ENCODE measurements around the gene RAC3. TPM values are rescaled to one million over a fixed set of nuclear protein-coding genes. Genes with fewer than 3 reads are reported as not detected.
A peak's percentile ranks its signal among the peaks of the same experiment; 100 is the strongest.
"Not testable (repeated sequence)": the region's sequence is repeated elsewhere in the genome, so short reads cannot be mapped to it uniquely, and the experiment has no call there.

The RAC3 gene
- total RNA-seq, 1 experiment from 2014 or later = 24.8 TPM

GRCh38 chr17:82037092-82037888, 5.8 kb downstream of the RAC3 start, which contains the start of gene DCXR:
DCXR (minus strand) TSS chr17:82037697; CDS start chr17:82037682, 15 bp downstream.
- CTCF ChIA-PET = interaction anchor here (0.6 to 1.1 kb wide), 7 partner anchors 13 to 457 kb away, joined by 3 to 9 read pairs (median 5); partner anchors contain the start of genes CENPX, LRRC45 and PDE6G
- Histone ChIP-seq H3K27me3 (replicated peaks; ENCODE audit: insufficient read depth, low read depth, low read length, poor library complexity) (no peaks in the 10 kb centered on the region), H3K4me3 (ENCODE audit: low read depth, low read length, poor library complexity, severe bottlenecking) (peak within 1 kb of the TSS; percentile 95), H3K27ac (ENCODE audit: low read depth, low read length, poor library complexity, severe bottlenecking) (peak within 1 kb of the TSS; percentile 92), H3K9me3 (ENCODE audit: low read depth, low read length, poor library complexity, severe bottlenecking) (no peaks in the 10 kb centered on the region), H3K4me1 (ENCODE audit: insufficient read depth, low read length, poor library complexity, severe bottlenecking) (peaks cover 11% of the 10 kb centered on the region), H3K36me3 (ENCODE audit: insufficient read depth, low read length, poor library complexity, severe bottlenecking) (no peaks in the 10 kb centered on the region)
- TF ChIP-seq EZH2 (IDR thresholded peaks at IDR 0.05; ENCODE audit: borderline replicate concordance, low read depth, low read length, poor library complexity, severe bottlenecking) (no peak), CTCF (conservative IDR thresholded peaks at IDR 0.05; ENCODE audit: low read depth, low read length) (peak; percentile 72)
- BruUV-seq (replicated peaks) = no TSS peak
- POLR2A ChIA-PET (ENCODE audit: low non-redundant PET) = interaction anchor here (0.7 to 0.8 kb wide), 2 partner anchors 14 to 61 kb away, joined by 3 read pairs; partner anchors contain the start of genes CENPX and LRRC45
- peak; percentile 99 for DNase-seq (ENCODE audit: low spot score)
- intact Hi-C loops (cut with micrococcal nuclease; ENCODE audit: unreplicated experiment) = loop anchor here (5.0 kb wide), 1 partner anchor 60 kb away; the partner anchor contains the start of gene FASN

GRCh38 chr17:82037889-82038195, 6.4 kb downstream of the RAC3 start:
- ChIA-PET POLR2A (ENCODE audit: low non-redundant PET) (interaction anchor here (0.7 to 0.8 kb wide), 2 partner anchors 15 to 61 kb away, joined by 3 read pairs; partner anchors contain the start of genes CENPX and LRRC45), CTCF (interaction anchor here (0.6 to 1.1 kb wide), 7 partner anchors 13 to 457 kb away, joined by 3 to 9 read pairs (median 5); partner anchors contain the start of genes CENPX, LRRC45 and PDE6G)
- BruUV-seq (replicated peaks) = no TSS peak
- intact Hi-C loops (cut with micrococcal nuclease; ENCODE audit: unreplicated experiment) = loop anchor here (5.0 kb wide), 1 partner anchor 59 kb away; the partner anchor contains the start of gene FASN
- Histone ChIP-seq H3K36me3 (ENCODE audit: insufficient read depth, low read length, poor library complexity, severe bottlenecking) (no peaks in the 10 kb centered on the region), H3K27ac (ENCODE audit: low read depth, low read length, poor library complexity, severe bottlenecking) (peak overlapping the region; percentile 92), H3K9me3 (ENCODE audit: low read depth, low read length, poor library complexity, severe bottlenecking) (no peaks in the 10 kb centered on the region), H3K27me3 (replicated peaks; ENCODE audit: insufficient read depth, low read depth, low read length, poor library complexity) (no peaks in the 10 kb centered on the region), H3K4me1 (ENCODE audit: insufficient read depth, low read length, poor library complexity, severe bottlenecking) (peaks cover 11% of the 10 kb centered on the region), H3K4me3 (ENCODE audit: low read depth, low read length, poor library complexity, severe bottlenecking) (peak overlapping the region; percentile 95)
- TF ChIP-seq EZH2 (IDR thresholded peaks at IDR 0.05; ENCODE audit: borderline replicate concordance, low read depth, low read length, poor library complexity, severe bottlenecking) = no peak
- no peak for TF ChIP-seq CTCF (conservative IDR thresholded peaks at IDR 0.05; ENCODE audit: low read depth, low read length)
- no peak for DNase-seq (ENCODE audit: low spot score)

GRCh38 chr17:82038796-82039409, 7.4 kb downstream of the RAC3 start:
- CTCF ChIA-PET; H3K9me3 ChIP-seq (ENCODE audit: low read depth, low read length, poor library complexity, severe bottlenecking); H3K4me3 ChIP-seq (ENCODE audit: low read depth, low read length, poor library complexity, severe bottlenecking); DNase-seq (ENCODE audit: low spot score); BruUV-seq (replicated peaks); H3K36me3 ChIP-seq (ENCODE audit: insufficient read depth, low read length, poor library complexity, severe bottlenecking); POLR2A ChIA-PET (ENCODE audit: low non-redundant PET); H3K27me3 ChIP-seq (replicated peaks; ENCODE audit: insufficient read depth, low read depth, low read length, poor library complexity); H3K27ac ChIP-seq (ENCODE audit: low read depth, low read length, poor library complexity, severe bottlenecking): not testable (repeated sequence)
- peaks cover 11% of the 10 kb centered on the region for H3K4me1 ChIP-seq (ENCODE audit: insufficient read depth, low read length, poor library complexity, severe bottlenecking)
- intact Hi-C loops (cut with micrococcal nuclease; ENCODE audit: unreplicated experiment) = loop anchor here (5.0 kb wide), 1 partner anchor 58 kb away; the partner anchor contains the start of gene FASN
